HG03354 (cell line): Measurements from ENCODE around the gene DLL4.

ENCODE experiments used
- ATAC-seq: cut with Tn5 transposase; IDR thresholded peaks from one replicate; pipeline ENCODE4 v1.9.1; 2021; ENCODE audit warnings: mild to moderate bottlenecking; ENCODE audit not compliant: unreplicated experiment, poor library complexity, severe bottlenecking

The DLL4 gene

GRCh38 chr15:40925863-40926658, 3.1 kb upstream of the DLL4 start:
- no peak for ATAC-seq

GRCh38 chr15:40926659-40927494, 2.3 kb upstream of the DLL4 start:
- ATAC-seq: no peak

DNA sequence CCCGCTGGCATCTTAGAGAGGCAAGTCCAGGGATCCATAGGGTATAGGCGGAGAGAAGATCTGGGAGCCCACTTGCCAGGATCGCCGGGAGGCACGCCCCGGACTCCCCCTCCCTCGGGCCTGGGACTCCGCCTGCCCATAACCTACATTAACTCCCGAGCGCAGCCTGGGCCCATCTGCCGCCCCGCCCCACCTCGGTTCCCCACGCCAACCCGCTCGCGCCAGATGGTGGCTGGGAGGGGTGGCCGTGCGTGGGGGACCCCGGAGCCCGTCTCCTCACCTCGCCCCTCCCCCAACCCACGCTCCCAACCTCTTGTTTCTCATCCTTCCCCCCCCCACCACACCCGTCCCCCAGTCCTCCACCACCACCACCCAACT, 1.7 kb upstream of the DLL4 start:
- ATAC-seq: no peak

- no peak for ATAC-seq
Measured at GRCh38 chr15:40927873-40928806, 1.0 kb upstream of the DLL4 start.

GRCh38 chr15:40929660-40930429, 705 bp downstream of the DLL4 start:
- no peak for ATAC-seq

GRCh38 chr15:40930430-40931299, 1.5 kb downstream of the DLL4 start:
- no peak for ATAC-seq

GRCh38 chr15:40931300-40932142, 2.4 kb downstream of the DLL4 start:
- ATAC-seq: no peak

DNA sequence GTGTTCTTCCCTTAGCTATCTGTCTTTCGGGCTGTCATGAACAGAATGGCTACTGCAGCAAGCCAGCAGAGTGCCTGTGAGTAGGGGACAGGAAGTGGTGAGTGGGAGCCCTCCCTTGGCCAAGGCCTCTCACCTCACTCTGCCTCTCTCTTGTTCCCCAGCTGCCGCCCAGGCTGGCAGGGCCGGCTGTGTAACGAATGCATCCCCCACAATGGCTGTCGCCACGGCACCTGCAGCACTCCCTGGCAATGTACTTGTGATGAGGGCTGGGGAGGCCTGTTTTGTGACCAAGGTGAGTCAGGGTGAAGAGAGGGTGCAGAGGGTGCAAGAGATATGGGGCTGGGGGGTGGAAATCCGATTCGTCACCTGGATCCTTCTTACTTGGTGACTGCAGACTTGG, 3.0 kb downstream of the DLL4 start:
- ATAC-seq: no peak

- no peak for ATAC-seq
Measured at GRCh38 chr15:40932649-40933516, 3.7 kb downstream of the DLL4 start.

DNA sequence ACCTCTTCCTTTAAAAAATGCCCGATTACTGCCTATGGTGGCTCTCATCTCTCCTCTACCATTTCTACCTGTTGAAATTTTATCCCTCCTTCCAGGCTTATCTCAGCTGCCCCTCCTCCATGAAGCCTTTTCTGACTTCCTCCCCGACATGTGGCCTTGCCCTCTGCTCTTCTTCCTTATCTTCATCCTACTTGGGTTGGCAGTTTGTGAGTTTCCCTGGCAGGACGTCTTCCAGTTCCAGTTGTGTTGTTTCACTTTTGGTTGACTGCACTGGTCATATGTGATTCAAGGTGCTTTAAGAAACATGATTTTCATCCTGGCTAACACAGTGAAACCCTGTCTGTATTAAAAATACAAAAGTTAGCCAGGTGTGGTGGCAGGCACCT, 4.4 kb downstream of the DLL4 start:
- ATAC-seq: no peak

DNA sequence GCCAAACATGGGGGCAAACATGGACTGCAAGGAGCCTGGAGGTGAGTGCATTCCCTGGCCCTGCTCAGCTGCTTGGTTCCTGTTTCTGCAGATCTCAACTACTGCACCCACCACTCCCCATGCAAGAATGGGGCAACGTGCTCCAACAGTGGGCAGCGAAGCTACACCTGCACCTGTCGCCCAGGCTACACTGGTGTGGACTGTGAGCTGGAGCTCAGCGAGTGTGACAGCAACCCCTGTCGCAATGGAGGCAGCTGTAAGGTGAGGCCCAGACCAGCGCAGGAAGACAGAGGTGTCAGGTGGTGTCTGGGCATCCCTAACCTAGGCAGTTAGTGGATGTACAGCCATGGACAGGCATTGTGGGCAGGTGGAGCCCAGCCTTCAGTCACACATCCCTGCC, 5.3 kb downstream of the DLL4 start:
- no peak for ATAC-seq

DNA sequence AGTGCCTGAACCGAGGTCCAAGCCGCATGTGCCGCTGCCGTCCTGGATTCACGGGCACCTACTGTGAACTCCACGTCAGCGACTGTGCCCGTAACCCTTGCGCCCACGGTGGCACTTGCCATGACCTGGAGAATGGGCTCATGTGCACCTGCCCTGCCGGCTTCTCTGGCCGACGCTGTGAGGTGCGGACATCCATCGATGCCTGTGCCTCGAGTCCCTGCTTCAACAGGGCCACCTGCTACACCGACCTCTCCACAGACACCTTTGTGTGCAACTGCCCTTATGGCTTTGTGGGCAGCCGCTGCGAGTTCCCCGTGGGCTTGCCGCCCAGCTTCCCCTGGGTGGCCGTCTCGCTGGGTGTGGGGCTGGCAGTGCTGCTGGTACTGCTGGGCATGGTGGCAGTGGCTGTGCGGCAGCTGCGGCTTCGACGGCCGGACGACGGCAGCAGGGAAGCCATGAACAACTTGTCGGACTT, 7.1 kb downstream of the DLL4 start:
- ATAC-seq: no peak

- ATAC-seq: no peak
Measured at GRCh38 chr15:40936709-40937666, 7.8 kb downstream of the DLL4 start.

GRCh38 chr15:40937762-40938535, 8.8 kb downstream of the DLL4 start:
- no peak for ATAC-seq

DNA sequence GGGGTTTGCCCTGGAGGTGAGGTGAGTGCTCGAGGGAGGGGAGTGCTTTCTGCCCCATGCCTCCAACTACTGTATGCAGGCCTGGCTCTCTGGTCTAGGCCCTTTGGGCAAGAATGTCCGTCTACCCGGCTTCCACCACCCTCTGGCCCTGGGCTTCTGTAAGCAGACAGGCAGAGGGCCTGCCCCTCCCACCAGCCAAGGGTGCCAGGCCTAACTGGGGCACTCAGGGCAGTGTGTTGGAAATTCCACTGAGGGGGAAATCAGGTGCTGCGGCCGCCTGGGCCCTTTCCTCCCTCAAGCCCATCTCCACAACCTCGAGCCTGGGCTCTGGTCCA, 9.4 kb downstream of the DLL4 start:
- no peak for ATAC-seq
